Mesothelial cell of epicardium (in vitro differentiated cells): ENCODE results near the gene TSPAN14. TPM values are rescaled to one million over a fixed set of nuclear protein-coding genes. Genes with fewer than 3 reads are reported as not detected.
A peak's percentile ranks its signal among the peaks of the same experiment; 100 is the strongest.

Experiments used
- DNase-seq, 2 experiments: peaks; one replicate each; pipeline ENCODE4 v3.0.0; 2021; ENCODE audit warnings: low spot score in 2 of 2; ENCODE audit not compliant: unreplicated experiment in 2 of 2
- H3K27ac Mint-ChIP-seq: 2 replicates; pipeline ENCODE4 v1.8.0; 2021; ENCODE audit warnings: mixed read lengths
- H3K27me3 Mint-ChIP-seq: 2 replicates; pipeline ENCODE4 v1.8.0; 2021; ENCODE audit warnings: low read depth, mixed read lengths
- H3K36me3 Mint-ChIP-seq: 2 replicates; pipeline ENCODE4 v1.8.0; 2021; ENCODE audit warnings: mixed read lengths
- H3K4me1 Mint-ChIP-seq: 2 replicates; pipeline ENCODE4 v1.8.0; 2021; ENCODE audit warnings: mixed read lengths
- H3K4me3 Mint-ChIP-seq: 2 replicates; pipeline ENCODE4 v1.8.0; 2021; ENCODE audit warnings: mild to moderate bottlenecking, moderate library complexity, mixed read lengths
- H3K9me3 Mint-ChIP-seq: 2 replicates; pipeline ENCODE4 v1.8.0; 2021; ENCODE audit warnings: mixed read lengths
- total RNA-seq: library from RNA; stranded (reverse); gene quantifications from 3 replicates; pipeline ENCODE4 v1.2.1, GENCODE V29; 2021
- TF ChIP-seq, protein P1 (sequence below): fragments of 200-600 bp; sonication (generic); IDR thresholded peaks from one replicate; pipeline ENCODE4 v1.5.0; 2021; ENCODE audit warnings: antibody characterized with exemption; ENCODE audit not compliant: unreplicated experiment

The TSPAN14 gene
- total RNA-seq, 1 donor from 2014 or later, result 113 TPM

DNA sequence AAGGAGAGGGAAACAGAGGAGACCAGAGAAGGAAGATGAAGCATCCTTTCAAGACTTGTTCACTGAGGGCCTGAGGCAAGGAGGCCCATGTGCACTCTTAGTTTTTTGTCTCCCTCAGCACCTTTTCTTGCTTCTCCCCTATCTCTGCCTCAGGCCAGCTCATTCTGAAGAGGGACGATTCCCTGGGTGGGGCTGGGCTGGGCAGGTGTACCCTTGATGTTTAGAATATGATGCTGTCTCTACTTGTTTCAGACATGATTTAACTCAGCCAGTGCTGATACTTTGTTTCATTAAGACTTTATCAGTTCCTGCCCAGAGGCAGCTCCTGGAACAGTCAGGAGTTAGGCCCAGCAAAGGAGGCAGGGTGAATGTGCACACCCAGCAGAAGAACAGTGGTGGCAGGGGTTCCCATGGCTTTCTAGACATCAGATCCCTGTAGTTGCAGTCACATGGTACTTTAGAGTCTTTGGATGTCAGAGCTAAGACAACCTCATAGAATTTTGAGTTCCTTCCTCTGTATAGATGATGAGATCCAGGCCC, 42.4 kb upstream of the TSPAN14 start:
- Mint-ChIP-seq H3K4me3 (no peak overlapping the region), H3K27ac (peak overlapping the region; percentile 2), H3K9me3 (no peaks in the 10 kb centered on the region), H3K4me1 (peaks cover 84% of the 10 kb centered on the region), H3K36me3 (no peaks in the 10 kb centered on the region), H3K27me3 (no peaks in the 10 kb centered on the region)
- TF ChIP-seq, protein P1, sequence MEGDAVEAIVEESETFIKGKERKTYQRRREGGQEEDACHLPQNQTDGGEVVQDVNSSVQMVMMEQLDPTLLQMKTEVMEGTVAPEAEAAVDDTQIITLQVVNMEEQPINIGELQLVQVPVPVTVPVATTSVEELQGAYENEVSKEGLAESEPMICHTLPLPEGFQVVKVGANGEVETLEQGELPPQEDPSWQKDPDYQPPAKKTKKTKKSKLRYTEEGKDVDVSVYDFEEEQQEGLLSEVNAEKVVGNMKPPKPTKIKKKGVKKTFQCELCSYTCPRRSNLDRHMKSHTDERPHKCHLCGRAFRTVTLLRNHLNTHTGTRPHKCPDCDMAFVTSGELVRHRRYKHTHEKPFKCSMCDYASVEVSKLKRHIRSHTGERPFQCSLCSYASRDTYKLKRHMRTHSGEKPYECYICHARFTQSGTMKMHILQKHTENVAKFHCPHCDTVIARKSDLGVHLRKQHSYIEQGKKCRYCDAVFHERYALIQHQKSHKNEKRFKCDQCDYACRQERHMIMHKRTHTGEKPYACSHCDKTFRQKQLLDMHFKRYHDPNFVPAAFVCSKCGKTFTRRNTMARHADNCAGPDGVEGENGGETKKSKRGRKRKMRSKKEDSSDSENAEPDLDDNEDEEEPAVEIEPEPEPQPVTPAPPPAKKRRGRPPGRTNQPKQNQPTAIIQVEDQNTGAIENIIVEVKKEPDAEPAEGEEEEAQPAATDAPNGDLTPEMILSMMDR, result no peak
- DNase-seq, result no peak

- TF ChIP-seq, protein P1, result no peak
- Mint-ChIP-seq H3K27ac (peak overlapping the region; percentile 54), H3K9me3 (no peaks in the 10 kb centered on the region), H3K4me1 (peaks cover 90% of the 10 kb centered on the region), H3K27me3 (no peaks in the 10 kb centered on the region), H3K36me3 (no peaks in the 10 kb centered on the region), H3K4me3 (no peak overlapping the region)
- no peak for DNase-seq
These were observed 41.6 kb upstream of the TSPAN14 start for GRCh38 chr10:80412486-80412885.

DNA sequence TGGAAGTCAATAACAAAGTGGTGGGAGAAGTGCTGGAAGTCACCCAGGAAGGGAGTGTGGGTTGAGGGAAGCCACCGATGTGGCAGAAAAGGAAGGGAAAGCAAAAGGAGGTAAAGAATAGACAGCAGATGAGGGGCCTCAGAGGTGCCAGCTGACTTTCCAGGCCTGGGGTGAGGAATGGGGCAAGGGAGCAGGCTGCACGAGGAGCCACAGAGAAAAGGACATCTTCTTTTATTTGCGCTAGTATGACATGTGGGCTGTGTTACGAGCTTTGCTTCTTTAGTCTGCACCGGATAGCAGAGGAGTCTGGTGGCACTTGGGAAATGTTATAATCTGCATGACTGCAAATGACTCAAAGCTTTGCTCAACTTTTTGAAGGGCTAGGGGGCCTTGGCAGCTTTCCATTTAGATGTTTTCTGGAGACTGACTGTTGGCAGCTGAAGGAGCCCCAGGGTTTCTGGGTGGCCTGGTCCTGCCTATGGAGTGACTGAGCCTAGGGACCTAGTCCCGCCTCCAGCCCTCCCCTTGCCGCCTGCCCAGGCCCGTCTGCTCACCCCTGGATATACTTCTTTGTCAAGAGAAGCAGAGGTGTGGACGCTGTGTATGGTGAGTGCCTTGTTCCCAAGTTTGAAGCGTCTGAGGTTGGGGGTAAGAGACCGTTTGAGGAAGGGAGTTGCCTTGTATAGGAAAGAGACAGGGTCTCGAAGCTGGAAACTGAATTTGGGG, 40.7 kb upstream of the TSPAN14 start:
- peak in 1 of 2 experiments; percentile 48 for DNase-seq
- Mint-ChIP-seq H3K27ac (peak overlapping the region; percentile 88), H3K27me3 (no peaks in the 10 kb centered on the region), H3K36me3 (no peaks in the 10 kb centered on the region), H3K4me3 (peak overlapping the region; percentile 47), H3K9me3 (no peaks in the 10 kb centered on the region), H3K4me1 (peaks cover 91% of the 10 kb centered on the region)
- TF ChIP-seq, protein P1, result no peak

DNA sequence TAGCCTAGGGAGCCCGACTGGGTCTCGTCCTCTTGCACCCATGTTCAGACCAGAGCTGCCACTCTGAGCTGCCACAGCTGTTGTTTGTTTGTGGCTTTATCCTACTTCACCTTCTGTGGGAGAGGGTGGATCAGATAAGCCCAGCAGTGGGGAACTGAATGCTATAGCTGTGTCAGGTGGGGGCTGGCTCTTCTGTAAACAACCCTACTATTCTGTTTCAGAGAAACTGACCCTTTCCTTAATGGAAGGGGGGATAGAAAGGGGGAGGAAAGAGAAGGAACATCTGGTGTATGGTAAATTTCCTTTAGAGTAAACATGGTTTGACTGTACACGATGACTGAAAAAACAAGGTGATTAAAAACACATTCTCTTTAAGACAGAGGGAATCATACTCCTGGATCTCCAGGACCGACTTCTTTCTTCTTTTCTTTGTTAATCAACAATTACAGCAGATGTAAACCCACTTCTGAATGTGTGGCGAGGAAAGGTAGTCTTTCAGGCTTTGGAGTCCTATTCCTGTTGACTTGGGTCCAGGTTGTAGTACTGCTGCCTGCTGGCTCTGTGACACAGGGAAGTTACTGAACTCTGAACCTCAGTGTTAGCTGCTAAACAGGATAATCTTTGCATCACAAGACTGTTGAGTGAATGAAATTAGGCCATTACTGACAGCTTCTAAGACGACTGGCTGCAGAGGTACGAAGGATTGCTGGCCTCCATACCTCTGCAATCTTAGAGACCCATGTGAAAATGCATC, 39.8 kb upstream of the TSPAN14 start:
- Mint-ChIP-seq H3K27ac (peak overlapping the region; percentile 88), H3K36me3 (no peaks in the 10 kb centered on the region), H3K27me3 (no peaks in the 10 kb centered on the region), H3K4me1 (peaks cover 90% of the 10 kb centered on the region), H3K9me3 (no peaks in the 10 kb centered on the region), H3K4me3 (peak overlapping the region; percentile 47)
- DNase-seq, result no peak
- TF ChIP-seq, protein P1, result no peak

- H3K4me3 Mint-ChIP-seq, result peak overlapping the region; percentile 25
- peaks cover 86% of the 10 kb centered on the region for H3K4me1 Mint-ChIP-seq
- peak overlapping the region; percentile 95 for H3K27ac Mint-ChIP-seq
These were observed 38.2 kb upstream of the TSPAN14 start for GRCh38 chr10:80415734-80416478.

More at GRCh38 chr10:80415734-80416478, 38.2 kb upstream of the TSPAN14 start:
- Mint-ChIP-seq H3K36me3 (no peaks in the 10 kb centered on the region), H3K27me3 (no peaks in the 10 kb centered on the region), H3K9me3 (no peaks in the 10 kb centered on the region)
- DNase-seq, result no peak
- TF ChIP-seq, protein P1, result no peak
